ENCODE data around the gene ATG4D.

The ATG4D gene

GRCh38 chr19:10543420-10544241 lies at the start of gene ATG4D:
Gene ATG4D, plus strand, starts transcription at chr19:10543904. Its CDS starts 187 bp downstream, at chr19:10544091.
- DNase-seq (ENCODE audit: low read depth) = peak; percentile 66

GRCh38 chr19:10497371-10497770 lies 46.3 kb upstream of the ATG4D start:
- DNase-seq (ENCODE audit: low read depth) = no peak

GRCh38 chr19:10499550-10500246 lies 44.0 kb upstream of the ATG4D start:
- no peak for DNase-seq (ENCODE audit: low read depth)

- no peak for DNase-seq (ENCODE audit: low read depth)
These were observed 43.5 kb upstream of the ATG4D start for GRCh38 chr19:10500247-10500592.

GRCh38 chr19:10501971-10502523 lies 41.7 kb upstream of the ATG4D start:
- no peak for DNase-seq (ENCODE audit: low read depth)

- DNase-seq (ENCODE audit: low read depth) = peak; percentile 88
These were observed 41.1 kb upstream of the ATG4D start for GRCh38 chr19:10502524-10503001.

GRCh38 chr19:10503002-10503789 lies 40.5 kb upstream of the ATG4D start, which contains the start of gene KEAP1:
Gene KEAP1, minus strand, starts transcription at chr19:10503356. Its CDS starts 3,323 bp downstream, at chr19:10500033.
- no peak for DNase-seq (ENCODE audit: low read depth)

- DNase-seq (ENCODE audit: low read depth) = peak; percentile 76
These were observed 38.0 kb upstream of the ATG4D start for GRCh38 chr19:10505583-10506229.

GRCh38 chr19:10508036-10508435 lies 35.7 kb upstream of the ATG4D start:
- no peak for DNase-seq (ENCODE audit: low read depth)

GRCh38 chr19:10508707-10509106 lies 35.0 kb upstream of the ATG4D start:
- no peak for DNase-seq (ENCODE audit: low read depth)

- peak; percentile 47 for DNase-seq (ENCODE audit: low read depth)
These were observed 33.4 kb upstream of the ATG4D start for GRCh38 chr19:10510301-10510802.

- DNase-seq (ENCODE audit: low read depth) = no peak
These were observed 30.5 kb upstream of the ATG4D start for GRCh38 chr19:10513223-10513622.

- DNase-seq (ENCODE audit: low read depth) = no peak
These were observed 29.2 kb upstream of the ATG4D start for GRCh38 chr19:10514211-10515145.

GRCh38 chr19:10516064-10516385 lies 27.7 kb upstream of the ATG4D start:
- no peak for DNase-seq (ENCODE audit: low read depth)

- DNase-seq (ENCODE audit: low read depth) = no peak
These were observed 26.9 kb upstream of the ATG4D start for GRCh38 chr19:10516671-10517286.

GRCh38 chr19:10517361-10517759 lies 26.3 kb upstream of the ATG4D start, which contains the start of gene S1PR5:
Gene S1PR5, minus strand, starts transcription at chr19:10517447. Its CDS starts 2,436 bp downstream, at chr19:10515011.
- no peak for DNase-seq (ENCODE audit: low read depth)

- DNase-seq (ENCODE audit: low read depth) = no peak
These were observed 25.8 kb upstream of the ATG4D start for GRCh38 chr19:10517760-10518443.

- DNase-seq (ENCODE audit: low read depth) = no peak
These were observed 25.0 kb upstream of the ATG4D start for GRCh38 chr19:10518444-10519361.

All from stimulated activated CD8-positive, alpha-beta memory T cell treated with anti-CD3 and anti-CD28 coated beads, Interleukin-4, amount 100 ng/mL, for 24 hours (primary cell).